GM19193 (cell line): Measurements from ENCODE around the gene CASTOR2.

ENCODE experiments used
- POLR2A ChIP-seq: IDR thresholded peaks from 4 replicates; pipeline ENCODE4 v1.6.1; 2011; ENCODE audit not compliant: insufficient read depth, insufficient read length; ENCODE audit errors: extremely low read depth

The CASTOR2 gene

DNA sequence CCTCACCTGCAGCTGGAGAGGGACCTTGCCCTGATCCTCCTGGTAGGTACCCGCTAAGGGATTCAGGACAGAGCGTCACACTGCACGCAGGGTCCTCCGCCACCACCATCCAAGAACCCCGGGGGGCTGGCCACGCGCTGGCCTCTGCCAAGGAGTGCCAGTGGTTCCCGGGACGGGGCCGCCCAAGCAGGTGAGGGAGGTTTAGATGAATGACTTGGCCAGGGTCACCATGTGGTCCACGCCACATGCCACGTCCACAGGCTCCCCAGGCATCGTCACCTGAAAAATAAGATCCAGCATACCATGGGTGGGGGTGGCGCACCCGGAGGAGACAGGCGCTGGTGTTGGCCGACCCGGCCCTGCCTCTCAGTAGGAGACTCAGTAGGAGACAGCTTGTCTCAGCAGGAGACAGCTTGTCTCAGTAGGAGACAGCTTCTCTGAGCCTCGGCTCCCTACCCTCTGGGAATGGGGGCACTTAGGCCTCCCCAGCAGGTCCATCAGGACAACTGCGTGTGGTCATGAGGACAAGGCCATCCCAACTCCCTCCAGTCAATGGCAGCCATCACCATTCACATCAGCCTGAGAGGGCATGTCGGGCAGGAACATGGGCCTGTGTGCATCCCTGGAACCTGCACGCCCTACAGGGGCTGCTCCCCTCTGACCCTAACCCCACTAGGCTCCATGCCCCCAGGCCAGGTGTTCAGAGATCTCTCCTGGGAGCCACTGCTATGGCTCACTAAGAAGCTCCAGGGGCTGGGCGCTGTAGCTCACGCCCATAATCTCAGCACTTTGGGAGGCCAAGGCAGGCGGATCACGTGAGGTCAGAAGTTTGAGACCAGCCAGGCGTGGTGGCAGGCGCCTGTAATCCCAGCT is 78.6 kb downstream of the CASTOR2 start:
- no peak for TF ChIP-seq POLR2A

DNA sequence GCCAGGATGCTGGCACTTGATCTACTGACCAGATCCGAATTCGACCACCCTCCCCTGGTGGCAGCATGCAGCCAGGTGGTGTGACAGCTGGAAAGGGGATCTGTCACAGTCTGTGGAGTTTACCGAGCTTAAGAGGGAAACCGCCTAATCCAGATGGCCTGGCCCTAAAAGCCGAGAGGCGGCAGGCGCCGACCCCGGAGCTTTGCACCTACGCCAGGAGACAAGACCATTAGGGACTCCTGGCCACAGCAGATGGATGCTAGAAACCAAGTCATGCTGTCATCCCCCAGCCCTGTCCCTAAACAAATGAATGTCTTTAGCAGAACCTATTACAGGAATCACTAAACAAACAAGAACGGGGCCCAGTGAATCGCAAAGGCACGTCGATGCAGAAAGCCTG is 81.4 kb downstream of the CASTOR2 start:
- no peak for TF ChIP-seq POLR2A

DNA sequence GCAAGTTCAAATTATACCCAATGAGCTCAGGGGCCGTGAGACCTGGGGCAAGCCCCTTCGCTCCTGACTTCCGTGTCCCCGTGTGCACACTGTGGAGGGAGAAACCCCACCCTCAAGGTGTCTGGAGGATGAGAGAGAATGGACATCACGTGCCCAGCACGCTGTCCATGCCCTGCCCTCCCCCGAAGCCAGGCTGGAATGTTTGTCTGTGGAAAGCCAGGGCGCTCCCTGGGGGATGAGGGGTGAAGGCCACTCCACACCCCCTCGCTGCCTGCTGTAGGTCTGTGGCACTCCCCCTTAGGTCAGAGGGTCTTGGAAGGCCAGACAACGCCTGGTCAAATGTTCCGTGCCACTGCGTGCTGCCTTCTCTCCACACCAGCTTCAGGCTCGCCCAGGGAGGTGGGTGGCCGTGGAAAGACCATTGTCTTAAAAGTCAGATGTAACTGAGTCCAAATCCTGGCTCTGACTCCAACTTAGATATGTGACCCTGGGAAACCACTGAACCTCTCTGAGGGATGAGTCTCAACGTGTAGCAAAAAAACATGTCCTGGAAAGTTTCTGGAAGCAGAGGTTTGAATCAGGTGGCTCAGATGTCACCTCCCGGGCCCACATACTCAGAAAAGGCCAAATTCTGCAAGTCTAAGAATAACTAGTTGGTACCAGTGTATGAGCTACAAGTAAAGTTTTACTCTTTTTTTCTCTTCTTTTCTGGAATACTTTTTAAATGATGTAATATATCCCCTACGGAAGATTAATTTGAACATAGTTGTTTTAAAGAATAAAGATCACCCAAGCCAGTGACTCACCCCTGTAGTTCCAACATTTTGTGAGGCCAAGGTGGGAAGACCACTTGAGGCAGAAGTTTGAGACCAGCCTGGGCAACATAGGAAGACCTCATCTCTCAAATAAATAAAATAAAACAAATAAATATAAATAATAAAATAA is 84.2 kb downstream of the CASTOR2 start:
- no peak for TF ChIP-seq POLR2A

DNA sequence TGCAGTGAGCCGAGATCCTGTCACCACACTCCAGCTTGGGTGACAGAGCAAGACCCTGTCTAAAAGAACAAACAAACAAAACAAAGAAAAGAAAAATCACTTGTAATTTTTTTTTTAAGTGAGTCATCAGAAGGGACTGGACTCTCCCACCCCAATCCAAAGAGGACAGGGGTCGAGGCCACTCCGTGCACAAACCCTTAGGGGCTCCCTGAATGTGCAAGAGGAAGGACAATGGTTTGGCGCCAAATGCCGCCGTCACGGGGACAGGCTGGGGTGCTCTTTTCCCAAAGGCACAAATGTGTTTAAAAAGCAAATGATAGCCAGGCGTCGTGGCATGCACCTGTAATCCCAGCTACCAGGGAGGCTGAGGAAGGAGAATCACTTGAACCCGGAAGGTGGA is 85.3 kb downstream of the CASTOR2 start:
- TF ChIP-seq POLR2A, result no peak

DNA sequence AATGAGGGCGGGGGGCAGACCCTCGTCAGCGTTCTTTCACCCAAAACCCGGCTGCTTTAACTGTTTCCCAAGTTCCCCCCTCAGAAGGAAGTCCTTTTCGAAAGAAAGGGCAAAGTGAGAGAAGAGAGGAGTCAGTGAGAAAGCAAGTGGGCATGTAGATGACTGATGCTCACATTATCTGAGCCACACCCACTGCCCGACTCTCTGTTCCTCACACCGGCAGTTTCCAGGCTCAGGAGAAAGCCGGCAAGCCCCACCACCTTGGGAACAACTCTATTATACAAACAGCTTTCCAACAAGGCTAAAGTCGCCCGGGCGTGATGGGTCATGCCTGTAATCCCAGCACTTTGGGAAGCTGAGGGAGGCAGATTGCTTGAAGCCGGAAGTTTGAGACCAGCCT is 86.0 kb downstream of the CASTOR2 start:
- TF ChIP-seq POLR2A, result no peak

DNA sequence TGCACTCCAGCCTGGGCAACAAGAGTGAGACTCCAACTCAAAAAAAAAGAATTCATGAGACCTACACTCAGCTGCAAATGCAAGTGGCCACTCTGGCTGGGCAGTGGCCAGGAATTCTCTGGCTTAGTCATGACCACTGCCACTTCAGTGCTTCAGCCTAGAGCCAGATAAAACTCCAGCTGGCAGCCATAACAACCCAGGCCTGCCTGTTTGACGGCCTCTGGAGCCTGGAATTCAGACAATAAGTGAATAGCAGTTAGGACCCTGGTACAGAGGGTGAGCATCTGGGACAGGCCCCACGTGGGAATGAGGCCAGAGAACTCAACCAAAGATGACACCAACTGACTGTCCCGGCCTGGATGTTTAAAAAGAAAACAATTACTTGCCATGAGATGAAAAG is 90.2 kb downstream of the CASTOR2 start:
- no peak for TF ChIP-seq POLR2A

DNA sequence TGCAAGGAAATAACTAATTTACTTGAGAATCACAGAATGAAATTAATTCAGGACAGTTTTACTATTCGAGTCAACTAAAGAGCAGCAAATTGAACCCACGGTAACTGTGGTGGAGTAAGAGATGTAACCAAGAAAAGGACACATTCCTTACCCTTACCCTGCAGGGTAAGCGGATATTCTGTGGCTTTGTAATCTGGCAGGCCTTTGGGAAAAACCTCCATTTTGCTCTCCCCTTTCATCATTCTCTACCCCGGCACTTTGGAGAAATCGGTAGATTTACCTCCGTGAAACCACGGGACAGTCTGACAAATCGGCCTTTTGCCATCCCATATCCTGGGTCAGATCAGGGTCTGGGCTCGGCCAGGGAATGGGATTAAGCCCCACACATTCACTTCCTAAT is 90.7 kb downstream of the CASTOR2 start:
- TF ChIP-seq POLR2A, result no peak

DNA sequence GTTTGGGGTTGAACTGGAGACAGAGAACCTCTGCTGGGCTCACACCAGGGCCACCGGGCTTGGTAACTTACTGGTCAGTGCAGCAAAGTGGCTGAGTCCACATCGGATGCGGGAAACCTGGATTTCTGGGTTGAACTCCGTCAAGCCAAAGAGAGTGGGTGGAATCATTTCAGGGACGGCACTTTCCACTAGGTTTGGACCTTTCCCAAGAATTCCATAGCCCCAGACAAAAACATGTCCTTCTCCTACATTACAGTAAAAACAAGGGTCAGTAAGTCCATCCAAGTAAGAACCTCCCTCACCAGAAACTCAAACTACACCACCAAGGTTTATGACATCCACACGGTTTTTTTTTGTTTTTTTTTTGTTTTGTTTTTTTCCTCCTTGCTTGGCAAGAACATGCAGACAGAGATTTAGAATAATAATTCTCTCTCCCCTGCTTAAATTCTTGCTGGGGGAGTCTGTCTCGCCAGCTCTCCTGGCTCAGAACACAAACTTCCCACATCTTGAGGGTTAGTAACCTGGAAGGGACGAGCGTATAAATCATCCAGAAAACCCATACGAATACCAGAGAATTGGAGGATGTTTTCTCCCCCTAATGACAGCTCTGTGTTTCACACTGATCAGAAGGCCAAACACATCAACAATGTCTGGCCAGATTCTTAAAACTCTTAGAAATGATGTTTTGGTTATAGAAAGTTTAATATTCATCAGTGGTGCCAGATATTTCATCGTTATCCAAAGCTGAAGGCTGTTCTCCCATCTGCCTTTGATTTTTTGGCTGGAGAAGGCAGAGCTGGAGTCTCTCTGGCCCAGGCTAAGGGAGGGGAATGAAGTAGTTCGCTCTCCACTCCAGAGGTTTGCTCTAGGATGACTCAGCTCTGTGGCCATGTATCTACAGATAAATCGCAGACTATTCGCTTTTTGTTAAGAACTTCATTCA is 91.6 kb downstream of the CASTOR2 start:
- no peak for TF ChIP-seq POLR2A

DNA sequence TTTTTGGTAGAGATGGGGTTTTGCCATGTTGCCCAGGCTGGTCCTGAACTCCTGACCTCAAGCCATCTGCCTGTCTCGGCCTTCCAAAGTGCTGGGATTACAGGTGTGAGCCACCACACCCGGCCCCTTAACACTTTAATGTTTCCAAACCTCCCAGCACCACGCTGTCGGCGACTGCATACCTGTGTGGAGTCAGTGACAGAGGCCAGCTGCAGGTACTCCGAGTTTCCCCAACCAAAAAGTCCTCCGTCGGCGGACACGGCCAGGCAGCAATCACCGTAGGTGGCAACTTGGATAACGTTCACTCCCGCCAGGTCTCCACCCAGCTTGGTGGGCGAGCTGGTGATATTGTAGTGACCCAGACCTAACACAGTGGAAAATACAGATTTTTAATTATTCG is 93.9 kb downstream of the CASTOR2 start:
- TF ChIP-seq POLR2A, result no peak

DNA sequence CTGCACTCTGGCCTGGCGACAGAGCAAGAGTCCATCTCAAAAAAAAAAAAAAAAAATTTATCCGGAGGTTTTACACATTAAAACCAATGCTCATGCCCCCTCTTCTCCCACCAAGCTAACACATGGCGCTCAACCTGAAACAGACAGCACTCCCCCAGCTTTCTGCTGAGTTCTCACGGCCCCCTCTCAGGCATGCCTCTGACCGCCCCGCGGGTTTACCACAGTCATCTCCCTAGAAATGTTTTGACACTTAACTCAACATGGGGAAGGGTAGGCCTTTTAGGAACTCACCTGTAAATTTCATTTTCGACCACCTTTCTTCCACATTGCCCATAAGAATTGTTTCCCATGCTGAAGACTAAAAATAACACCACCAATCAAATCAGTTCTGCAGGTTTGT is 99.8 kb downstream of the CASTOR2 start:
- TF ChIP-seq POLR2A, result no peak

DNA sequence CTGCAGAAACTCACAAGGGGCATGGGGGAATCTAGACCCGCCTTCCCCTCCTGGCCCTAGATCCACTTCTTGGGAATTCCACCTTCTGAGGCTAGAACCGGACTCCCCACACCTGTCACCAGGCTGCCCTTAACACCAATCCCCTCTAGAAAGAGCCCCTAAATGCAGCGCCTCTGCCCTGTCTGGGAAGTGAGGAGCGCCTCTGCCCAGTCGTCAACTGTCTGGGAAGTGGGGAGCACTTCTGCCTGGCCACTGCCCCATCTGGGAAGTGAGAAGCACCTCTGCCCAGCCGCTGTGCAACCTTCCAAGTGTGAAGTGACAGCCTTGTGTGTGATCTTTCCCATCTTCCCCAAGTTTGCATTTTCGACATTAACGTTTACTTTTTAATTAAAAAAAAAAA is 100.3 kb downstream of the CASTOR2 start:
- no peak for TF ChIP-seq POLR2A

DNA sequence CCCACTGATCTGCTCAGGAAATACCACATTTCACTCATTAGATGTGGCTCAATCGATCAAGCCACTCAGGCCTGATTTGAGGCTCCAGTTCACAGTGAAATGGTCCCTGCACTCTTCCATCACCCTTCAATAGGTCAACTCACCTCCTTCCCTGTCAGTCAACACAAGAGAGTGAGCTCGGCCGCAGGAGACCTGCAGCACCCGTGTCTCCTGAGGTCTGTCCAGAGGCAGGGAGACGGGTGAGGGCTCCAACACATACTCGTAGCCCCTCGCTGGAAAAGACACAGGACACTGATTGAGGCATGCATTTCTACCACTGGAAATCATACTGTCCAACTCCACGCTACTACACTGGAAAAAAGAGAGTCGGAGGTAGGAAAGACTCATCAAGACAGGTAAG is 102.0 kb downstream of the CASTOR2 start:
- TF ChIP-seq POLR2A, result no peak

DNA sequence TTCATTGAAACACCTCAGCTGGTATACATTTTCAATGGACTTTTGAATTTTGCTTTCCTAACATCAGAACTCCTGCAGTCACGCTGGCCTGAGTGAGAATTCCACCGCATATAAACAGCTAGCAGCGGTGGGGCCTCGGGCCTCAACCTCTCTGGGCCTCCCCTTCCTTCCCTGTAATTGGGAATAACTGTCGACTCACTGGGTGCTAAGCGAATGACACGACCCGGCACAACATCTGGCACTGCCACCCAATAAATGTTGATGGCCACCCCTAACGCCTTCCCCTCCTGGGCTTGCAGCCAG is 108.4 kb downstream of the CASTOR2 start:
- TF ChIP-seq POLR2A, result no peak
